Neutrophil (primary cell): ENCODE measurements around the gene LDB2.

ENCODE experiments used
- H3K27ac ChIP-seq: fragments of 200-600 bp; sonication (generic); 2 replicates; pipeline ENCODE4 v1.5.1; 2016; ENCODE audit warnings: mild to moderate bottlenecking, moderate library complexity
- H3K27me3 ChIP-seq: fragments of 200-600 bp; sonication (generic); 2 replicates; pipeline ENCODE4 v1.6.0; 2016; ENCODE audit warnings: mild to moderate bottlenecking
- H3K36me3 ChIP-seq: fragments of 200-600 bp; sonication (generic); 2 replicates; pipeline ENCODE4 v1.5.1; 2017
- H3K4me1 ChIP-seq, 2 experiments: fragments of 200-600 bp in 1 of 2; sonication (generic) in 1 of 2; 1 replicate in 1 of 2; 2 replicates in 1 of 2; pipeline versions ENCODE4 v1.5.1 to v1.6.1; 2013 to 2016; ENCODE audit warnings: low read depth in 1 of 2, low read length in 1 of 2, mild to moderate bottlenecking in 1 of 2, moderate library complexity in 1 of 2; ENCODE audit not compliant: control insufficient read depth in 1 of 2, insufficient read depth in 1 of 2
- H3K4me3 ChIP-seq, 2 experiments: fragments of 200-600 bp in 1 of 2; sonication (generic) in 1 of 2; 1 replicate in 1 of 2; 2 replicates in 1 of 2; pipeline ENCODE4 v1.5.1; 2013 to 2016; ENCODE audit warnings: low read depth in 1 of 2, low read length in 1 of 2, mild to moderate bottlenecking in 1 of 2, moderate library complexity in 1 of 2
- H3K9me3 ChIP-seq: fragments of 200-600 bp; sonication (generic); 2 replicates; pipeline ENCODE4 v1.5.1; 2016
- TF ChIP-seq, protein P1 (sequence below): fragments of 200-600 bp; sonication (generic); IDR thresholded peaks from 2 replicates; pipeline ENCODE4 v1.5.1; 2016; ENCODE audit warnings: antibody characterized with exemption

Gene LDB2

DNA sequence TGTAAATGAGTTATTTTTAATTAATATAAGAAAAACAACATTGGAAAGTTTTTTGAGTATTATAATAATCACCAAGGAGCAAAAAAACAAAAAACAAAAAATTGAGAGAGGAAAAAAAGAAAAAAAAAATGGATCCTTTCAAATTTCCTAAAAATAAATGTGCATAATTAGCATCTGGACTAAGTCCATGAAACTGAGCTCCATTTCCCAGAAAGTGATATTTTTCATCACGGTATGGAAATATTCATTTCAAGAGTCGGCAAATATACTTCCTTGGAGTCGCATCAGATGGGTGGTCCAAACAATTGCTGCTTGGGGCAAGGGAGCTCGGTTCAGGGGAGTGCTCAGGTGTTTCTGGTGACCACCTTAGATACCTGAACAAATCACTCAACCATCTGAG is 305.1 kb downstream of the LDB2 start:
- Histone ChIP-seq H3K27me3 (no peaks in the 10 kb centered on the region), H3K36me3 (no peaks in the 10 kb centered on the region), H3K4me3 (no peak overlapping the region), H3K9me3 (no peaks in the 10 kb centered on the region), H3K27ac (no peak overlapping the region), H3K4me1 (no peaks in the 10 kb centered on the region)
- TF ChIP-seq, protein P1, sequence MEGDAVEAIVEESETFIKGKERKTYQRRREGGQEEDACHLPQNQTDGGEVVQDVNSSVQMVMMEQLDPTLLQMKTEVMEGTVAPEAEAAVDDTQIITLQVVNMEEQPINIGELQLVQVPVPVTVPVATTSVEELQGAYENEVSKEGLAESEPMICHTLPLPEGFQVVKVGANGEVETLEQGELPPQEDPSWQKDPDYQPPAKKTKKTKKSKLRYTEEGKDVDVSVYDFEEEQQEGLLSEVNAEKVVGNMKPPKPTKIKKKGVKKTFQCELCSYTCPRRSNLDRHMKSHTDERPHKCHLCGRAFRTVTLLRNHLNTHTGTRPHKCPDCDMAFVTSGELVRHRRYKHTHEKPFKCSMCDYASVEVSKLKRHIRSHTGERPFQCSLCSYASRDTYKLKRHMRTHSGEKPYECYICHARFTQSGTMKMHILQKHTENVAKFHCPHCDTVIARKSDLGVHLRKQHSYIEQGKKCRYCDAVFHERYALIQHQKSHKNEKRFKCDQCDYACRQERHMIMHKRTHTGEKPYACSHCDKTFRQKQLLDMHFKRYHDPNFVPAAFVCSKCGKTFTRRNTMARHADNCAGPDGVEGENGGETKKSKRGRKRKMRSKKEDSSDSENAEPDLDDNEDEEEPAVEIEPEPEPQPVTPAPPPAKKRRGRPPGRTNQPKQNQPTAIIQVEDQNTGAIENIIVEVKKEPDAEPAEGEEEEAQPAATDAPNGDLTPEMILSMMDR: no peak

DNA sequence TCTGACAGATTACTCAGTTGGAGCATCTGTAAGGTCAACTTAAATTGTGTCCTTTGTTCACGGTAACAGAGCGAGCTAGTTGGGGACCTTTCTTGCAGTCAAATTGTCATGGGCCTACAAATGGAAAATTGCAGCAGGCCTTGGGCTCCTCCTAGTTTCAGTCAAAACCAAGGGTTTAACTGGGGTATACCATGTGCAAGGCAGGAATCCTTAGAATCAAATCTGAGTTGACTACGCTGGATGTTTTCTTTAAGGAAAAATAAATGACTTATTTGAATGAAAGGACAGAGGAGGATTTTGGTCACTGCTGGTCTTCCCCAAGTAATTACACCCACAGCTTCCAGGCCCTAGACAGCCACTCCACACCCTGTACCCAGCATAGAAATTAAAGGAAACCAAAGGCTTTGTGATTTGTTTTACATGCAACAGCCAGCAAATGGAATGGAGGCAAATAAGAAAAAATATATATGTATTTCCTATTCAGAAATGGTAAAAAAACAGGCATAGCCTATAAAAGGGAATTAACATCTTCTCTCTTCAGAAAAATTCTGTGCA is 307.1 kb downstream of the LDB2 start:
- no peak overlapping the region for H3K4me3 ChIP-seq

DNA sequence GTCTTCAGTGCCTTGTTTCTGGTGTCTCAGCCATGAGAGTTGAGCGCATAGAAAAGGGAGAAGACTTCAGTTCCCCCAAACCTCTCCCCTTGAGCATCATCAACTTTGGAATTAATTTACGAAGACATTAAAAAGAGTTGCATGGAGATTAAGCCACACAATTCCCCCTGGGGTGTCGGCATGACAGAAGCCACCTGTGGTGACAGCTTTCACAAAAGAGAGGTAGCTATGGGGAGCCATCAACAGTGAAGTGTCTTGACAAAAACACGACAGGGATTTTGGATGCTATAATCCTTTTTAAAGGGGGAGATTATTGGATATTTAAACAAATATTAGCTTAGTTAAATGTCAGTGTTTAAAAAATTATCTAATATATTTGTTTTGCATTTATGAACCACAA is 307.6 kb downstream of the LDB2 start:
- Histone ChIP-seq H3K36me3 (no peaks in the 10 kb centered on the region), H3K4me3 (no peak overlapping the region), H3K27me3 (no peaks in the 10 kb centered on the region), H3K9me3 (no peaks in the 10 kb centered on the region), H3K27ac (no peak overlapping the region), H3K4me1 (no peaks in the 10 kb centered on the region)
- TF ChIP-seq, protein P1: no peak

More for the DNA sequence above, 307.1 kb downstream of the LDB2 start:
- Histone ChIP-seq H3K9me3 (no peaks in the 10 kb centered on the region), H3K36me3 (no peaks in the 10 kb centered on the region), H3K27me3 (no peaks in the 10 kb centered on the region), H3K4me1 (no peaks in the 10 kb centered on the region), H3K27ac (no peak overlapping the region)
- TF ChIP-seq, protein P1: no peak

DNA sequence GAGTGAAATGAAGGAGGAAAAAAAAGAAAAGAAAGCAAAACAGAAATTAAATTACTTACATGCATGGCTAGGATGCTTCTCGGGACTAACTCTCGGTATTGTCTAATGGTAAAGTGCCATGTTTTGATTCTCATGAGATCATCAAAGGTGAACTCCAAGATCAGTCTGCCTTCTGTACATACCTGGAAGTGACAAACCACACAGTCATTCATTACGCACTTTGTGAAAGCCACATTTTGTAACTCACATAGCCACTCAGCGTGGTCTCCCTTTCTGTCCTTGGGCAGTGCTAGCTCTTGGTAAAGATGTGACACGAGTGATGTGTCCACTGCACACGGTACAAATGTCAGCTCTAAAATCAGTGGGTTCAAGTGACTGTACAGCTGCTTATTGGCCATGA is 309.8 kb downstream of the LDB2 start:
- no peaks in the 10 kb centered on the region for H3K9me3 ChIP-seq

GRCh38 chr4:16588149-16588548 is 310.3 kb downstream of the LDB2 start:
- Histone ChIP-seq H3K27ac (no peak overlapping the region), H3K9me3 (no peaks in the 10 kb centered on the region), H3K4me1 (no peaks in the 10 kb centered on the region), H3K4me3 (no peak overlapping the region), H3K27me3 (no peaks in the 10 kb centered on the region), H3K36me3 (no peaks in the 10 kb centered on the region)
- TF ChIP-seq, protein P1: no peak

More for the DNA sequence above, 309.8 kb downstream of the LDB2 start:
- Histone ChIP-seq H3K4me1 (no peaks in the 10 kb centered on the region), H3K36me3 (no peaks in the 10 kb centered on the region), H3K27ac (no peak overlapping the region), H3K4me3 (no peak overlapping the region), H3K27me3 (no peaks in the 10 kb centered on the region)
- TF ChIP-seq, protein P1: no peak

DNA sequence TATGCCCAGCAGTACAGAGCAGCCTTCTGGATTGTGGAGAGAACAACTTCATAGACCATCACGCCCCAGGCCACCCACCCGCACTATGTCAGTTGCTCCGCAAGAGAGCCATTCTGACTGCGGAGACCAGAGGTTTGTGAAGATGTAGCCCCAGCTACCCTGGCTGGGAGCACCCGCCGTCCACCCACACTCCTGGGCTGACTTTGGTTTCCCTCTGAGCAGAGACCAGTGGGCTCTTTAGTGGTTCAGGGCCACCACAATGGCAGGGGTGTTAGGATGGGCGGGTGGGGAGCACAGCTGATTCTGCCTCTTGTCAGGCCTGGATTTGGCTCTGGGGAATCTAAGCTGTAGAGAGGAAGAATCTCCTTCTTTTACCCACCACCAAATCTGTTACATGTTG is 313.4 kb downstream of the LDB2 start:
- H3K9me3 ChIP-seq: no peaks in the 10 kb centered on the region
- no peak overlapping the region for H3K4me3 ChIP-seq
- TF ChIP-seq, protein P1: no peak
- H3K4me1 ChIP-seq: no peaks in the 10 kb centered on the region
- H3K36me3 ChIP-seq: no peaks in the 10 kb centered on the region
- H3K27ac ChIP-seq: no peak overlapping the region
- H3K27me3 ChIP-seq: no peaks in the 10 kb centered on the region
